GM18499 (cell line): ENCODE data around the gene PTTG1IP.
"Not testable (repeated sequence)": the region's sequence is repeated elsewhere in the genome, so short reads cannot be mapped to it uniquely, and the experiment has no call there.

Source experiments
- ATAC-seq: cut with Tn5 transposase; IDR thresholded peaks from one replicate; pipeline ENCODE4 v1.9.1; 2021; ENCODE audit warnings: moderate number of reproducible peaks; ENCODE audit not compliant: insufficient read depth, unreplicated experiment

PTTG1IP gene, protein sequence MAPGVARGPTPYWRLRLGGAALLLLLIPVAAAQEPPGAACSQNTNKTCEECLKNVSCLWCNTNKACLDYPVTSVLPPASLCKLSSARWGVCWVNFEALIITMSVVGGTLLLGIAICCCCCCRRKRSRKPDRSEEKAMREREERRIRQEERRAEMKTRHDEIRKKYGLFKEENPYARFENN

GRCh38 chr21:44873356-44874239 lies at the start of gene PTTG1IP:
PTTG1IP (minus strand) TSS chr21:44873690; CDS start chr21:44873616, 74 bp downstream.
- peak; percentile 42 for ATAC-seq

DNA sequence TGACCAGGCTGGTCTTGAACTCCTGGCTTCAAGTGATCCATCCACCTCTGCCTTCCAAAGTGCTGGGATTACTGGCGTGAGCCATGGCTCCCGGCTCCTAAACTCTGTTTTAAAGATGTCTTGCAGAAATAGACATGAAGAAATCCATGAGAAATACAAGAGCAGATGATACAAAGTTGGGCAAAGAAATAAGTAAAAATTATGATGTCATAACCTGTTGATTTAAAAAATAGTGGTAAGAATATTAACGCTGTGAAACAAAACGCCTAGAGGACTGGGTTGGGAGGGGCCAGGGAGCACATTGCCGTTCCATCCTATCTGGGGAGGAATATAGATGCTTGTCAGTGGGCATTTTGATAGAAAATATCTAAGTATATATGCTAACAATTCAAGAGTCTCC lies 48.4 kb upstream of the PTTG1IP start:
- no peak for ATAC-seq

- ATAC-seq = no peak
Measured at GRCh38 chr21:44920694-44921604, 47.5 kb upstream of the PTTG1IP start, which contains the start of gene ITGB2. ITGB2 (minus strand) TSS chr21:44920899; CDS start chr21:44910782, 10,117 bp downstream.

DNA sequence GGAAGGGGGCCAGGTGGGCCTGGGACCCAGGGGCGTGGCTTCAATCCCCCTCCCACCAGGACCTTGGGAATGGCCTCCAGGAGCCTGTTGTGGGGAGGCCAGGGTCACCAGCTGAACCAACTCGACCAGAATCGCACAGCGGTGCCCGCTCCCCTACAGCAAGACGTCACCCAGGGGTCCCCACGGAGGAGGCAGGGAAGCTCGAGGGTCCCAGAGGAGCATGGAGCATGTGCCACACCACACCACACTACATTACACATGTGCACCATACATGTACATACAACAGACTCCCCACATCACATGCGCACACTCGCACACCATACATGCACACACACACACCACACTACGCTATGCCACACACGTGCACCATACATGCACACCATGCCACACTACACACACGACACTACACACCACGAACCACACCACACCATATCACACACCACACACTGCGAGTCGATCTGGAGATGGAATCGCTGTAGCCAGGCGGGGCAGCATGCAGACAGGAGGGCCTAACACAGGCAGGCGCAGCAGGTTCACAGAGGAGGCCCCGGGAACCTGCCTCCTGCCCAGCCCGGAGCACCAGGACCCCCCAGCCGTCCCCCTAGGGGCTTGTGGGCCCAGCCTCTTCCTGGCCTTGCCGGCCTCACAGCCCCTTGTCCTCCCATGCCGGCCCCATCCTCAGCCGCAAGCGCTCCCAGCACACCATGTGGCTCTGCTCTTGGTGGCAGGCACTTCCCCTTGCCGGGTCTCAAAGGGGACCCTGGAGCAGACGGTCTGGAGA lies 46.6 kb upstream of the PTTG1IP start:
- no peak for ATAC-seq

DNA sequence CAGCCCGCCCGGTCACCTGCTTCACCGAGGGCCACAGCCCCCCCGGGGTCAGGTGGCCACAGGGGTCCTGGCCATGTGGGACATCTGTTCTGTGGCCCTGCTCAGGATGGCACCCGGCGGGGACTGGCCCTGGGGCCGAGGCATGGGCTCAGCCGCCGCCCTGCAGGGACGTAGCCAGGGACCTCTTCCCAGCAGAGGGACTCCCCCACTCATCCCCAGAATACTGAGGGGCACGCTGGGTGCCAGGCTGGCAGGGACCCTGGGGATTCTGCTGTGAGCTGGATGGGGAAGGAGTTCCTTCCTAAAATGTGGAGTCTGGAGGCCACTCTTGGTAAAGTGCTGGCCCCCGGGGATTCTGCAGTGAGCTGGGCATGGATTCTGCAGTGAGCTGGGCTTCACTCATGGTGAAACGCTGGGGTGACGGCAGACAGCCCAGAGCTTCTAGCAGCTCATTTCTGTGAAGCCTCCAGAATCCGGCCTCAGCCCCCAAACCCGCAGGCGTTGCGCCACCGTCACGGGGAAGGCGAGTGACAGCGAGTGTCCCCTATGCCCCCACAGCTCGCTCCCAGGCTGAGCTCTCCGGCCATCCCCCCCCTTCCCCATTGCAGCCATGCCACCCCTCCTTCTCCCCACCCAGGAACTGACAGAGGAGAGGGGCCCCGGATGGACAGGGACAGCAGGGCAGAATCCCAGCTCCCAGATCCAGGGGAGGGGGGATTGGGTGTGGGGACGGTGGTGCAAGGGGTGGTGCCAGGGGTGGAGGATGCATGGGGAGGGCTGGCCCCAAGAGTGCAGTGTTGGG lies 45.8 kb upstream of the PTTG1IP start:
- ATAC-seq = no peak

- no peak for ATAC-seq
Measured at GRCh38 chr21:44918581-44919033, 45.1 kb upstream of the PTTG1IP start.

GRCh38 chr21:44918107-44918470 lies 44.6 kb upstream of the PTTG1IP start:
- no peak for ATAC-seq

DNA sequence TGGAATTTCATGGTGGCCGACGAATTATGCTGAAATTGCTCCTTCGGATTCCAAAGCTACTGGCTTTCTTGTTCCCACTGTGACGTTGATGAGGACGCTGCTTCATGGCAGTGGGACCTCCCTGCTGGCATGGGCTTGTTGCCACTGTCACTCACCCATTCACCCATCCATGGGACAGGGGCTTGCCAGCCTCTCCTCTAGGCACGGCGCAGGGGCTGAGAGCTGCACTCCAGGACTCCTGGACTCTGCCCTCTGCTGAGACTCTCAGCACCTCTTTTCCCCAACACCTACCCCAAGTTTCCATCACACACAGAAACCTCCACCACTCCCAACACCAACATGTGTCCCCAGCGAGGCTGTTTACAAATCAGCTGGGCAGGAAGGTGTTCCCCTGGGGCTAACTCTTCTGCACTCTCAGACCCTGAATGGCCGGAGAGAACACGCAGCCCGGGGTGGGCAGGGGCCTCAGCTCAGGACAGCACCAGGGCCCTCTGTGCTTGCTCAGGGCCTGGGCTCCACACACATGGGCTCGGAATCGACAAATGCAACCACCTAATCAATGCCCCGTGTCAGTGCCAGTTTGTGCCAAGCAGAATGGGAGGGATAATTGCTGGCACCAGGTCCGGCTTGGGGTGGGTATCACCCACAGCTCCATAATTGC lies 44.1 kb upstream of the PTTG1IP start:
- ATAC-seq = no peak

GRCh38 chr21:44916965-44917364 lies 43.5 kb upstream of the PTTG1IP start:
- no peak for ATAC-seq

- no peak for ATAC-seq
Measured at GRCh38 chr21:44914176-44914874, 40.8 kb upstream of the PTTG1IP start.

DNA sequence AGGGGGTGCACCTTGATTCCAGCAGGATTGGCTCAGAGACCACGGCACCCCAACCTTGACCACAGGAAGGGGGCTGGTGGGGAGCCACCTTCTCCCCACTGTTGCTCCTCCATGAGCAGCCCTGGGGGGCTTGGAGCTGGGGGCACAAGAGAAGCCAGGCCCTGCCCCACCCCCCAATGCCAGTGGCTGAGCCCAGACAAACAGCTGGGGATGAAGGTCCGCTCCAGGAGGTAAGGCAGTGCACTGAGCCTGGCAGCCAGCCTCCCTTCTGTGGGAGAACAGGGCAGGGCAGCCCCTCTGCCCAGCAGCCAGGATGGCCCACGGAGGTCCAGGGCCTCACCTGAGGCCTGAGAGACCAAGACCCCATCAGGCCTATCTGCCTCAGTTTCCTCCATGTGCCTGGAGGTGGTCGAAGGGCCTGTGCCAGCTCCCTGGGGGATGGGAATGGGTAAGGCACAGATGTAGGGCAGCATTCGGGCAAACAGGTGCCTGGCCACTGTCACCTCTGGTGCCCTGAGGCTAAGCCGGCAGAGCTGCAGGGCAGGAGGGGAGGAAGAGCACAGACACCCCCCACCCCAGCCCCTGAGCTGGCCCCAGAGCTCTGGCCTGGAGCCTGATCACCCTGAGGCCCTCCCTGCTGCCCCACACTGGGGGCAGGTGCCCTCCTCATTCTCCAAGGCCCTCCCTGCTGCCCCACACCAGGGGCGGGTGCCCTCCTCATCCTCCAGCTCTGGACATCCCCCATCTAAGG lies 40.1 kb upstream of the PTTG1IP start:
- ATAC-seq = no peak

- ATAC-seq = not testable (repeated sequence)
Measured at GRCh38 chr21:44912506-44913412, 39.3 kb upstream of the PTTG1IP start.

DNA sequence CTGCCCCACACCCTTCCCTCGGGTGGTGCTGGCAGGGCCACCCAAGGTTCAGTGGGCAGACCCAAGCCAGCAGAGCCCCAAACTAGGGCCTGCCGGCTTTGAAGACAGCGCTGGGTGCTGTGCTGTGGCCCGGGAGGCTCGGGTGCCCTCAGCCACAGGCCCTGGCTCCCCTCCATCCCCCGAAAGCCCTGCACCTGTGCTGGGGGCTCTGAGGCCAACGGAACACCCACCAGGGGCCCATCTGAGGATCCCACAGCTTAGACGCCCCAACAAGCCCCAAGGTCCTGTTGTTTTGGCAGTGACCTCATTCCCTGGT lies 38.6 kb upstream of the PTTG1IP start:
- no peak for ATAC-seq

DNA sequence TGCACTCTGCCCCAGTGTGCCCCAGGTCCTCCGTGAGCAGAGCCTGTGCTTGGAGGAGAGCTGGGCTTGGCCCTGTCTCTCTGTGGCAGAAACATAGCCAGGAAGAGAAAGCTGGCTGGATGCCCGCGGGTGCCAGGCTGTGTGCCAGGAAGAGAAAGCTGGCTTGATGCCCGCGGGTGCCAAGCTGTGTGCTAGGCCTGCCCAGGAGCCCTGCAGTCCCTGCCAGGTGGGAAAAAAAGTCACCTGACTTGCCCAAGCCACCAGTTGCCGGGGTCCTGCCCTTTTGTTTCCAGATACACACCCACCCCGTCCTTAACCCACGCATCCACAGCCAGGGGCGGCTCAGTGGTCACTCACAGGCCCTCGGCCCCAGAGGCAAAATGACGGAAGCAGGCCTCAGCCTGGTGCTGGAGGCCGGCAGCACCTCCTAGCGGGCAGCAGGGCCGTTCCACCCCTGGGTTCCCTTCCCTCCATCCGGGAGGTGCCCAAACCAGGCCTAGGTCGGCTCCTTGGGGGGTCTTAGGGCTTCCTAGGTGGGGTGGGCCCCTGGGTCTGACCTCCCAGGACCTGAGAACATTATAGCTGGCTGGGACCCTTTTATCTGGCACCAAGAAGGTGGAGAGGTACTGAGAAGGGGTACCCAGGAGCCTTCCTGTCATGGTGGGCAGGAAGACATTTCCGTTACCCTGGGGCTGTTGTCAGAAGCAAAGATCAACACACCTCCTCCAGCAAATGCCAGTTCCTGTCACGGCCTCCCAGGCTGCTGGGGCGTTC lies 38.1 kb upstream of the PTTG1IP start:
- no peak for ATAC-seq

DNA sequence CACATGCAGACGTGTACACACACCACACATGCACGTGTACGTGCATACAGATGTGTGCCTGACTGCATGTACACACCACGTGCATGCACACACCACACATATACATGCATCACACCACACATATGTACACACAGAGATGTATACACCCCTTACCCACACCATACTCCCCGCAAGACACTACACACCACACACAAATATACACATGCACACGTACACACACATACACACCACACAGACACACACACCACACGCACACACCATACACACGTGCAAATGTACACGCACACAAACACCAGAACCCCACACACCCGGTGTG lies 37.5 kb upstream of the PTTG1IP start:
- ATAC-seq = no peak
